Vagina (tissue), 2 donors: ENCODE measurements around the gene ZKSCAN5. TPM values are rescaled to one million over a fixed set of nuclear protein-coding genes. Genes with fewer than 3 reads are reported as not detected.
"Not testable (repeated sequence)": the region's sequence is repeated elsewhere in the genome, so short reads cannot be mapped to it uniquely, and the experiment has no call there.

Experiments
- DNase-seq, 2 donors: peaks; one replicate each; pipeline ENCODE4 v3.0.0-alpha.2; 2017; ENCODE audit errors: extremely low spot score in 2 of 2
- H3K27ac ChIP-seq: fragments of 200-600 bp; sonication (generic); one replicate; pipeline ENCODE4 v1.5.1; 2019
- H3K27me3 ChIP-seq: fragments of 200-600 bp; sonication (generic); one replicate; pipeline ENCODE4 v1.5.1; 2019
- H3K36me3 ChIP-seq, 2 donors: fragments of 200-600 bp; sonication (generic); one replicate each; pipeline ENCODE4 v1.5.1; 2017 to 2019
- H3K4me1 ChIP-seq: fragments of 200-600 bp; sonication (generic); one replicate; pipeline ENCODE4 v1.5.1; 2019
- H3K4me3 ChIP-seq, 2 donors: fragments of 200-600 bp; sonication (generic); 1 replicate in 1 of 2; 2 replicates in 1 of 2; pipeline ENCODE4 v1.5.1; 2016 to 2019
- H3K9me3 ChIP-seq: fragments of 200-600 bp; sonication (generic); one replicate; pipeline ENCODE4 v1.5.1; 2019
- POLR2A ChIP-seq, 2 donors: fragments of 450-650 bp; IDR thresholded peaks; one replicate each; pipeline ENCODE4 v1.6.1; 2017; ENCODE audit warnings: antibody characterized with exemption in 2 of 2, mild to moderate bottlenecking in 2 of 2, moderate library complexity in 2 of 2
- POLR2AphosphoS5 ChIP-seq, 2 donors: sonication (generic); formaldehyde crosslinking; IDR thresholded peaks; one replicate each; pipeline ENCODE4 v1.9.0; 2017; ENCODE audit warnings: antibody characterized with exemption in 2 of 2, mild to moderate bottlenecking in 2 of 2, low read depth in 1 of 2; ENCODE audit not compliant: insufficient read depth in 1 of 2
- intact Hi-C: fragments of 100-400 bp; cut with DNase I; formaldehyde crosslinking; loops from one replicate; pipeline ENCODE4 v1.15.1; 2023
- total RNA-seq: library from RNA; depleted of rRNA; stranded (reverse); fragments of >200 nt; gene quantifications from one replicate; pipeline ENCODE4 v1.2.3, GENCODE V29; 2016
- TF ChIP-seq, protein P1 (sequence below), 3 experiments: fragments of 450-650 bp in 2 of 3; fragments of 200-600 bp in 1 of 3; sonication (generic) in 1 of 3; IDR thresholded peaks; one replicate each; pipeline ENCODE4 v1.5.1; 2017 to 2019; ENCODE audit warnings: antibody characterized with exemption in 3 of 3, mild to moderate bottlenecking in 2 of 3, moderate library complexity in 2 of 3

The ZKSCAN5 gene
- total RNA-seq, 1 donor from 2014 or later = 7.1 TPM

DNA sequence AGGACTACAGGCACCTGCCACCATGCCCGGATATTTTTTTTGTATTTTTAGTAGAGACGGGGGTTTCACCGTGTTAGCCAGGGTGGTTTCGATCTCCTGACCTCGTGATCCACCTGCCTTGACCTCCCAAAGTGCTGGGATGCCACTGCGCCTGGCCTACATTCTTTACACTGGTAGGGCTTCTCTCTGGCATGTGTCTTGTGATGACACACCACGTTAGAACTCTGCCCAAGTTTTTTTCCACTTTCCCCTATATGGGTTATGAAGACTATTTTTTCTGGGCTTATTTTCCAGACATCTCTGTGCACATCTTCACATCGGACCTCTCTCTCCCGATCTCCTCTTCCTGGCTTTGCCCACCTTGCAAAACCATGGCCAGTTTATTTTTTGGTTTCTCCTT is 36.8 kb downstream of the ZKSCAN5 start:
- Histone ChIP-seq H3K27ac (no peak overlapping the region), H3K9me3 (no peaks in the 10 kb centered on the region), H3K4me3 (no peak overlapping the region), H3K27me3 (no peaks in the 10 kb centered on the region), H3K4me1 (no peaks in the 10 kb centered on the region), H3K36me3 (no peaks in the 10 kb centered on the region)
- DNase-seq = no peak
- intact Hi-C loops = no loop called here
- TF ChIP-seq, protein P1, sequence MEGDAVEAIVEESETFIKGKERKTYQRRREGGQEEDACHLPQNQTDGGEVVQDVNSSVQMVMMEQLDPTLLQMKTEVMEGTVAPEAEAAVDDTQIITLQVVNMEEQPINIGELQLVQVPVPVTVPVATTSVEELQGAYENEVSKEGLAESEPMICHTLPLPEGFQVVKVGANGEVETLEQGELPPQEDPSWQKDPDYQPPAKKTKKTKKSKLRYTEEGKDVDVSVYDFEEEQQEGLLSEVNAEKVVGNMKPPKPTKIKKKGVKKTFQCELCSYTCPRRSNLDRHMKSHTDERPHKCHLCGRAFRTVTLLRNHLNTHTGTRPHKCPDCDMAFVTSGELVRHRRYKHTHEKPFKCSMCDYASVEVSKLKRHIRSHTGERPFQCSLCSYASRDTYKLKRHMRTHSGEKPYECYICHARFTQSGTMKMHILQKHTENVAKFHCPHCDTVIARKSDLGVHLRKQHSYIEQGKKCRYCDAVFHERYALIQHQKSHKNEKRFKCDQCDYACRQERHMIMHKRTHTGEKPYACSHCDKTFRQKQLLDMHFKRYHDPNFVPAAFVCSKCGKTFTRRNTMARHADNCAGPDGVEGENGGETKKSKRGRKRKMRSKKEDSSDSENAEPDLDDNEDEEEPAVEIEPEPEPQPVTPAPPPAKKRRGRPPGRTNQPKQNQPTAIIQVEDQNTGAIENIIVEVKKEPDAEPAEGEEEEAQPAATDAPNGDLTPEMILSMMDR (IDR thresholded peaks at IDR 0.05) = no peak
- no peak for TF ChIP-seq POLR2A (IDR thresholded peaks at IDR 0.05)
- TF ChIP-seq POLR2AphosphoS5 (IDR thresholded peaks at IDR 0.05; ENCODE audit: insufficient read depth in 1 of 2, low read depth in 1 of 2) = no peak

DNA sequence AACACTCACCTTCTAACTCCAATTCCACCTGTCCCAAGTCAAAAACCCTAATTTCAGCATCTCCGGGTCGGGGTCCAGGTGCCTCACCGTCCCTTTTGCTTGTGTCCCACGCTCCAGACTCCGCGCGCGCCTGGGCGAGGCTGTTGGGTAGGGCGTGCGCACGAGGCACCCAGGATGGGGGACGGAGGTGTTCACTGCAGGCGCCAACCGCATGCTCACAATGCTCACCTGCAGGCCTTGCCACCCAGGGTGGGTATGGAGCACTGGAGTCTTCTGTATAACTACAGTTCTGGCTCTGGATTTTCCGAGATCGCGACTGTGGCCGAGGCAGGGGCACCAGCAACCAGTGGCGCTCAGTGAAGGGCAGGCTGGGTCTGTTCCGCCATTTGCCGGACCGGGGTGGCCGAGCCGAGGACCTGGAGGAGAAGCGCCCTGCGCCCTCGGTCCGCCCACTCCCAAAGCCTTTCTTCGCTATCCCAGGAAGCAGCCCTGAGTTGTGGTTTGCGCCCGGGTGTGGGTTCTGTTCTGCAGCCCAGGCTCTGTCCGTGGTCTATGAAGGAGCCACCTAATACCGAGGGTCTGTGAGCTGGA is 38.7 kb downstream of the ZKSCAN5 start:
- TF ChIP-seq, protein P1 (IDR thresholded peaks at IDR 0.05) = no peak
- TF ChIP-seq POLR2A (IDR thresholded peaks at IDR 0.05) (no peak), POLR2AphosphoS5 (IDR thresholded peaks at IDR 0.05; ENCODE audit: insufficient read depth in 1 of 2, low read depth in 1 of 2) (no peak)
- Histone ChIP-seq H3K27ac (no peak overlapping the region), H3K4me3 (no peak overlapping the region), H3K4me1 (no peaks in the 10 kb centered on the region), H3K36me3 (peaks cover 0 to 10% of the 10 kb centered on the region in 2 donors), H3K9me3 (no peaks in the 10 kb centered on the region), H3K27me3 (no peaks in the 10 kb centered on the region)
- no peak for DNase-seq
- intact Hi-C loops = no loop called here

DNA sequence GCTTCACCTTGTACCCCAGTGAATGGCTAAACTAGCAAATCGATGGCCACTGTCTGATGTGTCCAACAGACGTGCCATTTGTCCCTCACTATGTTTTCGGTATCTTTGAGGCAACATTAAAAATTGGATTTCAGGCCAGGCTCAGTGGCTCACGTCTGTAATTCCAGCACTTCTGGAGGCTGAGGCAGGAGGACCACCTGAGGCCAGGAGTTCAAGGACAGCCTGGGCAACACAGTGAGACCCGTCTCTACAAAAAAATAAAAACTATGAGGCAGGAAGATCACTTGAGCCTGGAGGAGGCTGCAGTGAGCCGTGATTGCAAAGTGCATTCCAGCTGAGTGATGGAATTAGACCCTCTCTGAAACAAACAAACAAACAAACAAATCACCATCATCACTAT is 39.5 kb downstream of the ZKSCAN5 start:
- Histone ChIP-seq H3K27me3 (no peaks in the 10 kb centered on the region), H3K36me3 (peaks cover 0 to 13% of the 10 kb centered on the region in 2 donors), H3K4me1 (no peaks in the 10 kb centered on the region), H3K9me3 (no peaks in the 10 kb centered on the region), H3K4me3 (no peak overlapping the region), H3K27ac (no peak overlapping the region)
- intact Hi-C loops = no loop called here
- no peak for TF ChIP-seq POLR2AphosphoS5 (IDR thresholded peaks at IDR 0.05; ENCODE audit: insufficient read depth in 1 of 2, low read depth in 1 of 2)
- no peak for TF ChIP-seq POLR2A (IDR thresholded peaks at IDR 0.05)
- TF ChIP-seq, protein P1 (IDR thresholded peaks at IDR 0.05) = no peak
- DNase-seq = no peak

DNA sequence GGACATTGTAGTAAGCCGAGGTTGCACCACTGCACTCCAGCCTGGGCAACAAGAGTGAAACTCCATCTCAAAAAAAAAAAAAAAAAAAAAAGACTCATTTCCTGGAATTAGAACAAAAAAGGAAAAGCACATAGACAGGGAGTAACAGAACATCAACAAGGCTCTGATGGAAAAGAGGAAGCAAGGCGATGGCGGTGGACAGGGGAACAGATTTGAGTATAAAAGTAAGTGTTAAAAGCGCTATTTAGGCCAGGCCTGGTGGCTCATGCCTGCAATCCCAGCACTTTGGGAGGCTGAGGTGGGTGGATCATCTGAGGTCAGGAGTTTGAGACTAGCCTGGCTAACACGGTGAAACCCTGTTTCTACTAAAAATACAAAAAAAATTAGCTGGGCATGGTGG is 40.8 kb downstream of the ZKSCAN5 start:
- H3K4me3 ChIP-seq, H3K4me1 ChIP-seq, intact Hi-C loops, H3K9me3 ChIP-seq, H3K27me3 ChIP-seq, DNase-seq, H3K27ac ChIP-seq: not testable (repeated sequence)
- H3K36me3 ChIP-seq = peaks cover 0 to 13% of the 10 kb centered on the region in 2 donors

DNA sequence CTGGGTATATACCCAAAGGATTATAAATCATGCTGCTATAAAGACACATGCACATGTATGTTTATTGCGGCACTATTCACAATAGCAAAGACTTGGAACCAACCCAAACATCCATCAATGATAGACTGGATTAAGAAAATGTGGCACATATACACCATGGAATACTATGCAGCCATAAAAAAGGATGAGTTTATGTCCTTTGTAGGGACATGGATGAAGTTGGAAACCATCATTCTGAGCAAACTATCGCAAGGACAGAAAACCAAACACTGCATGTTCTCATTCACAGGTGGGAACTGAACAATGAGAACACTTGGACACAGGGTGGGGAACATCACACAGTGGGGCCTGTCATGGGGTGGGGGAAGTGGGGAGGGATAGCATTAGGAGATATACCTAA is 45.1 kb downstream of the ZKSCAN5 start:
- intact Hi-C loops, DNase-seq, H3K9me3 ChIP-seq, H3K27me3 ChIP-seq, H3K4me3 ChIP-seq, H3K27ac ChIP-seq: not testable (repeated sequence)
- Histone ChIP-seq H3K36me3 (peaks cover 0 to 13% of the 10 kb centered on the region in 2 donors), H3K4me1 (peaks cover 11% of the 10 kb centered on the region)

DNA sequence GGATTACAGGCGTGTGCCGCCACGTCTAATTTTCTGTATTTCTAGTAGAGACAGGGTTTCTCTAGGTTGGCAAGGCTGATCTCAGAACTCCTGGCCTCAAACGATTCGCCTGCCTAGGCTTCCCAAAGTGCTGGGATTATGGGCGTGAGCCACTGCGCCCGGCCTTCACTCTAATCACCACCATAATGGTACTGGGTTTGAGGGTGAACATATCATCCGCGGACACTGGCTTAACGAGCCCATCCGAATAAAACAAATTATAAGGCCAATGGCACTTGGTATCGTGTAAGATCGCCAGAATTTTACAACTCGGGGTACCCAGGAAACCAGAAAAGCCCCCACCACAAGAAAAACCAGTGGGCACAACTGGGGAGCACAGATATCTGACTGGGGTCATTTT is 46.9 kb downstream of the ZKSCAN5 start:
- Histone ChIP-seq H3K4me3 (peak overlapping the region; percentile 87 to 95), H3K36me3 (peaks cover 0 to 18% of the 10 kb centered on the region in 2 donors), H3K27me3 (no peaks in the 10 kb centered on the region), H3K27ac (peak overlapping the region; percentile 89), H3K9me3 (no peaks in the 10 kb centered on the region), H3K4me1 (peaks cover 19% of the 10 kb centered on the region)
- TF ChIP-seq, protein P1 (IDR thresholded peaks at IDR 0.05) = no peak
- TF ChIP-seq POLR2AphosphoS5 (IDR thresholded peaks at IDR 0.05; ENCODE audit: insufficient read depth in 1 of 2, low read depth in 1 of 2) (no peak), POLR2A (IDR thresholded peaks at IDR 0.05) (no peak)
- DNase-seq = no peak
- intact Hi-C loops = loop anchor here (5.0 kb wide), 1 partner anchor 44 kb away; no protein-coding TSS in a partner anchor
